DOHH2 (cell line): Measurements from ENCODE around the gene NXPH3.

Source experiments
- EZH2phosphoT487 ChIP-seq: fragments of 200-600 bp; sonication (generic); IDR thresholded peaks from 2 replicates; pipeline ENCODE4 v1.6.1; 2017; ENCODE audit warnings: borderline replicate concordance, mild to moderate bottlenecking, antibody characterized with exemption, low read length, moderate library complexity, mixed read lengths
- TF ChIP-seq, protein P1 (sequence below): fragments of 200-600 bp; sonication (generic); IDR thresholded peaks from one replicate; pipeline ENCODE4 v1.5.1; 2014; ENCODE audit warnings: antibody characterized with exemption, mild to moderate bottlenecking, low read depth, low read length; ENCODE audit not compliant: poor library complexity, severe bottlenecking

DNA sequence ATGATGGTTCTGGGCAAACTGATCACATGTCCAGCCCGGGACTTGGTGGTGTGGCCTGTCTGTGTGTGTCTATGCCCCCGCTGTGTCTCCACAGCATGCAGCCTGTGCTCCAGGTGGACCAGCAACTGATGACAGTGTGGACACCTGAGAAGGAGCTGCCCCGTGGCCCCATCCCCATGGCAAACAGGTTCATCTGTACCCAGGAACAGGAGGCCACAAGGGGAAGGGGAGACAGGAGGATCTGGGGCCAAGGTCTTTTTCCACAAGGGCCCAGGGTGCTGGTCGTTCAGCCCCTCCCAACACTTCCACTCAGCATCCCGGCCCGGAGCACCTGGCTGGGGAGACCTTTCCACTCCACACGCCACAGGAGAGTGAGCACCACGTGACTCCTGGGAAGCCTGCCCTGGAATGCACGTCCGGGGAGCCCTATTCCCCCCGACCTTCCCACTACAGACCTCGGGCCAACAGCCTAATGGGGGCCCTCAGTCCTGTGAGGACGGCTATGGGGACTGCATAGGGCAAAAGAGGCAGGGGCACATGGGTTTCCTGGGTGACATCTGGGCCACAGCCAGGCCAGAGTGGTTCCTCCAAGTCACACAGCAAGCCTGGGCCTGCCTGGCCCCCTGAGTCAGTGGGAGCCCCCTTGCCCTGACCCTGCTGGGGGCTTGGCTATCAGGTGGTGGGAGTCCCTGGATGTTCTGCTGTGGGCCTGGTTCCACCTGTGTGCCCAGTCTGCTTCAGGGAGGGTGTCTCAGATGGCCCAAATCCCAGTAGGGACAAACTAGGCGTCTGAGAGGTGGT lies 20.8 kb upstream of the NXPH3 start:
- TF ChIP-seq EZH2phosphoT487: no peak
- TF ChIP-seq, protein P1, sequence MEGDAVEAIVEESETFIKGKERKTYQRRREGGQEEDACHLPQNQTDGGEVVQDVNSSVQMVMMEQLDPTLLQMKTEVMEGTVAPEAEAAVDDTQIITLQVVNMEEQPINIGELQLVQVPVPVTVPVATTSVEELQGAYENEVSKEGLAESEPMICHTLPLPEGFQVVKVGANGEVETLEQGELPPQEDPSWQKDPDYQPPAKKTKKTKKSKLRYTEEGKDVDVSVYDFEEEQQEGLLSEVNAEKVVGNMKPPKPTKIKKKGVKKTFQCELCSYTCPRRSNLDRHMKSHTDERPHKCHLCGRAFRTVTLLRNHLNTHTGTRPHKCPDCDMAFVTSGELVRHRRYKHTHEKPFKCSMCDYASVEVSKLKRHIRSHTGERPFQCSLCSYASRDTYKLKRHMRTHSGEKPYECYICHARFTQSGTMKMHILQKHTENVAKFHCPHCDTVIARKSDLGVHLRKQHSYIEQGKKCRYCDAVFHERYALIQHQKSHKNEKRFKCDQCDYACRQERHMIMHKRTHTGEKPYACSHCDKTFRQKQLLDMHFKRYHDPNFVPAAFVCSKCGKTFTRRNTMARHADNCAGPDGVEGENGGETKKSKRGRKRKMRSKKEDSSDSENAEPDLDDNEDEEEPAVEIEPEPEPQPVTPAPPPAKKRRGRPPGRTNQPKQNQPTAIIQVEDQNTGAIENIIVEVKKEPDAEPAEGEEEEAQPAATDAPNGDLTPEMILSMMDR: no peak
